Mesodermal cell (in vitro differentiated cells): ENCODE data around the gene MAT1A.
"Not testable (repeated sequence)": the region's sequence is repeated elsewhere in the genome, so short reads cannot be mapped to it uniquely, and the experiment has no call there.

Experiments used
- H3K27ac ChIP-seq: 2 replicates; pipeline ENCODE4 v1.7.0; 2013; ENCODE audit warnings: mild to moderate bottlenecking, low read depth, low read length, moderate library complexity; ENCODE audit not compliant: severe bottlenecking
- H3K36me3 ChIP-seq: 2 replicates; pipeline ENCODE4 v1.7.1; 2013; ENCODE audit warnings: mild to moderate bottlenecking, low read length, moderate library complexity; ENCODE audit not compliant: control insufficient read depth, insufficient read depth
- H3K4me1 ChIP-seq: one replicate; pipeline ENCODE4 v1.7.1; 2013; ENCODE audit warnings: mild to moderate bottlenecking, low read length; ENCODE audit not compliant: insufficient read depth, control insufficient read depth, poor library complexity, severe bottlenecking
- H3K4me3 ChIP-seq: 2 replicates; pipeline ENCODE4 v1.7.0; 2013; ENCODE audit warnings: low read length, control low read depth, mild to moderate bottlenecking; ENCODE audit not compliant: insufficient read depth, poor library complexity, severe bottlenecking; ENCODE audit errors: extremely low read depth
- H3K9me3 ChIP-seq: 2 replicates; pipeline ENCODE4 v1.7.1; 2013; ENCODE audit warnings: mild to moderate bottlenecking, low read length, moderate library complexity; ENCODE audit not compliant: control insufficient read depth
- WGBS, 2 experiments: methylation state at CpG; one replicate each; pipeline ENCODE4 v1.1.5; 2013; ENCODE audit warnings: missing lambda C conversion rate in 2 of 2; ENCODE audit not compliant: insufficient coverage in 2 of 2; 5-methylcytosine and 5-hydroxymethylcytosine counted together

MAT1A gene

GRCh38 chr10:80251703-80252280 lies 37.7 kb downstream of the MAT1A start:
- not testable (repeated sequence) for H3K4me1 ChIP-seq, H3K36me3 ChIP-seq, H3K9me3 ChIP-seq, H3K4me3 ChIP-seq, H3K27ac ChIP-seq
- 73 to 96% methylated on average over 3 of the region's 4 CpGs for WGBS, 2 experiments

- not testable (repeated sequence) for H3K4me3 ChIP-seq, H3K36me3 ChIP-seq, H3K9me3 ChIP-seq, H3K27ac ChIP-seq, H3K4me1 ChIP-seq
- WGBS, 2 experiments, result no CpG with 5 or more reads among the region's 1 CpG
These were observed 39.1 kb downstream of the MAT1A start for GRCh38 chr10:80250399-80250798.

GRCh38 chr10:80249906-80250305 lies 39.6 kb downstream of the MAT1A start:
- WGBS, 2 experiments, result no CpG with 5 or more reads among the region's 4 CpGs
- not testable (repeated sequence) for H3K9me3 ChIP-seq, H3K4me1 ChIP-seq, H3K27ac ChIP-seq, H3K4me3 ChIP-seq, H3K36me3 ChIP-seq

- WGBS, 2 experiments, result no CpG with 5 or more reads among the region's 20 CpGs
- H3K36me3 ChIP-seq, H3K9me3 ChIP-seq, H3K27ac ChIP-seq, H3K4me1 ChIP-seq, H3K4me3 ChIP-seq: not testable (repeated sequence)
These were observed 41.8 kb downstream of the MAT1A start for GRCh38 chr10:80247611-80248010.

GRCh38 chr10:80244371-80244770 lies 45.1 kb downstream of the MAT1A start:
- H3K4me1 ChIP-seq, H3K4me3 ChIP-seq, H3K36me3 ChIP-seq, H3K27ac ChIP-seq, H3K9me3 ChIP-seq: not testable (repeated sequence)
- WGBS, 2 experiments, result no CpG with 5 or more reads among the region's 3 CpGs

- not testable (repeated sequence) for H3K4me3 ChIP-seq, H3K9me3 ChIP-seq, H3K4me1 ChIP-seq, H3K27ac ChIP-seq, H3K36me3 ChIP-seq
- no CpG with 5 or more reads among the region's 4 CpGs for WGBS, 2 experiments
These were observed 47.1 kb downstream of the MAT1A start for GRCh38 chr10:80242341-80242740.

- H3K27ac ChIP-seq, H3K4me3 ChIP-seq, H3K36me3 ChIP-seq, H3K4me1 ChIP-seq, H3K9me3 ChIP-seq: not testable (repeated sequence)
- WGBS, 2 experiments, result no CpG with 5 or more reads among the region's 5 CpGs
These were observed 53.0 kb downstream of the MAT1A start for GRCh38 chr10:80236457-80236856.

GRCh38 chr10:80234331-80235235 lies 54.9 kb downstream of the MAT1A start:
- H3K36me3 ChIP-seq, H3K4me3 ChIP-seq, H3K27ac ChIP-seq, H3K9me3 ChIP-seq, H3K4me1 ChIP-seq: not testable (repeated sequence)
- WGBS, 2 experiments, result 90 to 94% methylated on average over 2 of the region's 11 CpGs

GRCh38 chr10:80233871-80234270 lies 55.6 kb downstream of the MAT1A start:
- H3K4me1 ChIP-seq, H3K4me3 ChIP-seq, H3K27ac ChIP-seq, H3K9me3 ChIP-seq, H3K36me3 ChIP-seq: not testable (repeated sequence)
- 80% methylated on average over 1 of the region's 1 CpG; no CpG with 5 or more reads in 1 of the 2 experiments for WGBS, 2 experiments

GRCh38 chr10:80226723-80227122 lies 62.7 kb downstream of the MAT1A start:
- not testable (repeated sequence) for H3K9me3 ChIP-seq, H3K27ac ChIP-seq, H3K36me3 ChIP-seq, H3K4me1 ChIP-seq, H3K4me3 ChIP-seq
- WGBS, 2 experiments, result 100% methylated on average over 2 of the region's 4 CpGs; no CpG with 5 or more reads in 1 of the 2 experiments

GRCh38 chr10:80223031-80223419 lies 66.4 kb downstream of the MAT1A start:
- no CpG with 5 or more reads among the region's 5 CpGs for WGBS, 2 experiments
- H3K27ac ChIP-seq, H3K36me3 ChIP-seq, H3K4me1 ChIP-seq, H3K4me3 ChIP-seq, H3K9me3 ChIP-seq: not testable (repeated sequence)
